Stimulated activated CD4-positive, alpha-beta T cell treated with anti-CD3 and anti-CD28 coated beads, TNF-alpha, amount 100 ng/mL, for 24 hours (primary cell): Measurements from ENCODE around the gene PEAR1.

Experiments
- DNase-seq, 3 experiments: peaks; one replicate each; pipeline ENCODE4 v3.0.0-alpha.2; 2020; ENCODE audit warnings: low read depth in 3 of 3

PEAR1 gene

GRCh38 chr1:156936721-156937220, 43.3 kb downstream of the PEAR1 start:
- no peak for DNase-seq

- no peak for DNase-seq
Measured at GRCh38 chr1:156937883-156938282, 44.4 kb downstream of the PEAR1 start.

- DNase-seq = no peak
Measured at GRCh38 chr1:156938813-156939212, 45.3 kb downstream of the PEAR1 start.

- DNase-seq = no peak
Measured at GRCh38 chr1:156939786-156940334, 46.3 kb downstream of the PEAR1 start.

GRCh38 chr1:156941675-156942074, 48.2 kb downstream of the PEAR1 start:
- DNase-seq = no peak

- no peak for DNase-seq
Measured at GRCh38 chr1:156942176-156942575, 48.7 kb downstream of the PEAR1 start.

- DNase-seq = no peak
Measured at GRCh38 chr1:156942576-156942975, 49.1 kb downstream of the PEAR1 start.

- no peak for DNase-seq
Measured at GRCh38 chr1:156943756-156944155, 50.2 kb downstream of the PEAR1 start.

- DNase-seq = no peak
Measured at GRCh38 chr1:156944268-156944667, 50.8 kb downstream of the PEAR1 start.

- DNase-seq = no peak
Measured at GRCh38 chr1:156944848-156945247, 51.3 kb downstream of the PEAR1 start.

- DNase-seq = no peak
Measured at GRCh38 chr1:156945881-156946661, 52.6 kb downstream of the PEAR1 start.

- DNase-seq = no peak
Measured at GRCh38 chr1:156947127-156947526, 53.6 kb downstream of the PEAR1 start.

GRCh38 chr1:156947818-156948525, 54.5 kb downstream of the PEAR1 start:
- DNase-seq = no peak

GRCh38 chr1:156948708-156949107, 55.2 kb downstream of the PEAR1 start:
- no peak for DNase-seq

- DNase-seq = no peak
Measured at GRCh38 chr1:156949127-156949526, 55.6 kb downstream of the PEAR1 start.

GRCh38 chr1:156951371-156951770, 57.9 kb downstream of the PEAR1 start:
- no peak for DNase-seq

GRCh38 chr1:156953571-156953970, 60.1 kb downstream of the PEAR1 start:
- no peak for DNase-seq

GRCh38 chr1:156956333-156956732, 62.8 kb downstream of the PEAR1 start:
- no peak for DNase-seq

- DNase-seq = no peak
Measured at GRCh38 chr1:156957634-156958033, 64.1 kb downstream of the PEAR1 start.

- no peak for DNase-seq
Measured at GRCh38 chr1:156958247-156958714, 64.8 kb downstream of the PEAR1 start.

- no peak for DNase-seq
Measured at GRCh38 chr1:156959414-156959813, 65.9 kb downstream of the PEAR1 start.

GRCh38 chr1:156959925-156960324, 66.4 kb downstream of the PEAR1 start:
- no peak for DNase-seq

- peak in 1 of 3 experiments; percentile 18 for DNase-seq
Measured at GRCh38 chr1:156961709-156962108, 68.2 kb downstream of the PEAR1 start.
